HG03520 (cell line): ENCODE measurements around the gene ADAR.

Experiments
- ATAC-seq: cut with Tn5 transposase; IDR thresholded peaks from one replicate; pipeline ENCODE4 v1.9.1; 2021; ENCODE audit warnings: mild to moderate bottlenecking, moderate library complexity; ENCODE audit not compliant: unreplicated experiment

The ADAR gene

GRCh38 chr1:154619181-154619948 is 11.4 kb upstream of the ADAR start:
- ATAC-seq = no peak

- no peak for ATAC-seq
These were observed 8.8 kb upstream of the ADAR start for GRCh38 chr1:154616659-154617345.

DNA sequence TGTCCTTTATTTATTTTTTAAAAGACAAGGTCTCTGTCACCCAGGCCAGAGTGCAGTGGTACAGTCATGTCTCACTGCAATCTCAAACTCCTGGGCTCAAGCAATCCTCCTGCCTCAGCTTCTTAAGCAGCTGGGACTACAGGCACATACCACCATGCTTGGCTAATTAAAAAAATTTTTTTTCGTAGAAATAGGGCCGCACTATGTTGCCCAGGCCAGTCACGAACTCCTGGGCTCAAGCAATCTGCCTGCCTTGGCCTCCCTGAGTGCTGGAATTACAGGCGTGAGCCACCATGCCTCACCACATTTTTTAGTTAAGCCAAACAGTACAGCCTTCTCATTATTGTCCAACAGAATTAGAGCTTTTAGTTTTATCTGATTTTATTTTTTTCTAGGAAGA is 7.4 kb upstream of the ADAR start:
- ATAC-seq = no peak

- ATAC-seq = no peak
These were observed 6.9 kb upstream of the ADAR start for GRCh38 chr1:154614901-154615300.

DNA sequence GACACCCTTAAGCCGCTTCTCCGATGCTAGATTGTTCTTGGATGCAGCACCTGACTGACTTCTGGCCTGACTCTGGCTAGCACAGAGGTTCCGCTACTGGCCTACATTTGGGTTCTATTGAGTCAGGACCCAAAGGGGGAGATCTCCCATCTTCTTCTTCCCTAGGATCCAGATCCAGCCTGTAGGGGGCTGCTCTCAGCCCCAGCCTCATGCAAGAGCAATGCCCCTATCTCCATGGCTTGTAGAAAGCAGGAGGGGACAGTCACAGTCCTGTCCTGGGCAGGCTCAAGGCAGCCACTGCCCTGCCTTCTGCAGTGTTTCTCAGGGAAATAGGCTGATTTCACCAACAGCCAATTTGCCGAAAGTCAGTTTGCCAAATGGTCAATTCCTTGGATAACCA is 6.3 kb upstream of the ADAR start:
- no peak for ATAC-seq

- no peak for ATAC-seq
These were observed 3.3 kb upstream of the ADAR start for GRCh38 chr1:154611150-154611862.

DNA sequence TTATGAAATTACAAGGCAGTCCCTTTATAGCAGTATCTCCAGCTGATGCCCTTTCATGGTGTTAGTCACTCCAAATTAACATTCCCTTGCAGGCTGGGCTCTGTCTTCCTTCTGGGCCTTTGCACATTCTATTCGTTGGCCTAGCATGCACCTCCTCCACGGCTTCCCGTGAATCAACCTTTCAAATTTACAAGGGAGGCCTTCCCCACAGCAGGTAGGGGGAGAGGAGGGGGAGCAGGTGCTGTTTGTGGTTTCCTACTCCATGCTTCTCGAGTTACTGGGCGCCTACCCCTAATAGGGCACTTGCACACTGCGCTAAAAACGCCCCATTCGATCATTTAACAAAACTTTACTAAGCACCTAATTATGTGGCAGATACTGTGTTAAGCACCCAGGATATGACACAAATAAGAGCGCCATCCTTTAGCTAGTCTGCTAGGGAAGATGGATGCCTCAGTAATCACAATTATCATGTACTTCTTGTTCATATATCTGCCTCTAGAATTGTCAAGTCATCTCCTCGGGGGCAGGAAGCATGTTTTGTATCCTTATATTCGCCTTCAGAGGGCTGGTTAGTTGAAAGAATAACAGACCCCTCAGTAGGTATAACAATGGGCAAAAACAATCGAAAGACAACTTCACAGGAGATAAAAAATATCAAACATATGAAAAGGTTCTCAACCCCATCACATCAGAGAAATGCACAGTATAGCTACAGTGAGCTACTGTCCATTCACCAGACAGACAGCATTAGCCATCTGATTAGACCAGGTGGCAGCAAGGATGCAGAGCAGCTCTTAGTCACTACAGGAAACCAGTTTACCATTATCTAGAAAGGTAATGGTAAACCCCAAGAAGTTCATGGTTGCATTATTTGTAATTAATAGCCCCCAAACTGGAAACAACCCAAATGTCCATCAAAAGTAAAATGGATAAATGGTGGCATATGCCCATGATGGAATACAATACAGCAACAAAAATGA is 1.7 kb upstream of the ADAR start:
- ATAC-seq = no peak

DNA sequence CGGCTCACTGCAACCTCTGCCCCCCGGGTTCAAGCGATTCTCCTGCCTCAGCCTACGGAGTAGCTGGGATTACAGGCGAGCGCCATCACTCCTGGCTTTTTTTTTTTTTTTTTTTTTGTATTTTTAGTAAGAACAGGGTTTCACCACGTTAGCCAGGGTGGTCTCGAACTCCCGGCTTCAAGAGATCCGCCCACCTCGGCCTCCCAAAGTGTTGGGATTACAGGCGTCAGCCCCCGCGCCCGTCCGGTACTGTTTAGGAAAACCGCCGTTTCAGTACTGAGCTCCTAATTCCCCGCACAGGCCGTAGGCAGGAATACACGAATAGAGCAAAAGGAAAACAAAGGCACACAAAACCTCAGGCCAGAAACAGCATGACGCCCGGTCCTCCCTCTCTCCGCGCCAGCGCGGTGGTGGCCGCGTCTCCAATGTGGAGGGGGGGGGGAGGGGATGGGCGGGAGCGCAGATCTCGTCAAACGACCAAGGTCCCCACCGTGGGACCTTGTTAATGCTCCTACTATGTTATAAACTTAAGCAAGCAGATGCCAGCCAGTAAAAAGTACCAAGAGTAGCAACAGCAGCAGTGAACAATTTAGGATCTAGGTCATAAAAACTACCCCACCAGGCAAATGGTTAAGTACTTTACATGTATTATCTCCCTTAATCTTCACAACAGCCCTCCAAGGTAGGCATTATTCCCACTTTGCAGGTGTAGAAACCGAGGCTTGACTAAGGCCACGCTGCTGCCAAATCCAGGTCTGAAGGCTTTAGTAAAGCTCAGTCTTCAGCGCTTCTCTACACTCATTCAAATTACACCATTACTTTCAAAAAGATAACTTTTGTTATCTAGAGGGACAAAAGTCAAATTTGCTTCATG is 648 bp upstream of the ADAR start:
- ATAC-seq = peak; percentile 15

DNA sequence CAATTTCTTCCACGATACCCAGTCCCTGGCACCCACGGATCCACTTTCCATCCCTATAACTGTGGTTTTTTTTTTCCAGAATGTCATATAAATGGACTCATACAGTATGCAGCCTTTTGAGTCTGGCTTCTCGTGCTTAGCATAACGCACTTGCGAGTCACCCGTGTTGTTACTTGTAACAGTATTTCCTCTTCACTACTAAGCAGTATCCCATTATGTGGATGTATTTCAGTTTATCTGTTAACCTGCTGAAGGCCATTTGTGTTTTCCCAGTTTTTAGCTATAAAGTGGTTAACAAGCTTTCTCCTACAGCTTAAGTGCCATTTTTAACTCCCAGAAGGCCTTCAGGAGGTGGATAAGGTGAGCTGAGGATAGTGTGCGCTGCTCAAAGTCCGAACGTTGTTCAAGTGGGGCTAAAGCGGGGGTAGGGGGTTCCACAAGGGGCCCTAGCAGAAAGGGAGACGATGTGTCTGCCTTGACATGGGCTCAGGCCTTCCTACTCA is 829 bp downstream of the ADAR start:
- ATAC-seq = no peak

DNA sequence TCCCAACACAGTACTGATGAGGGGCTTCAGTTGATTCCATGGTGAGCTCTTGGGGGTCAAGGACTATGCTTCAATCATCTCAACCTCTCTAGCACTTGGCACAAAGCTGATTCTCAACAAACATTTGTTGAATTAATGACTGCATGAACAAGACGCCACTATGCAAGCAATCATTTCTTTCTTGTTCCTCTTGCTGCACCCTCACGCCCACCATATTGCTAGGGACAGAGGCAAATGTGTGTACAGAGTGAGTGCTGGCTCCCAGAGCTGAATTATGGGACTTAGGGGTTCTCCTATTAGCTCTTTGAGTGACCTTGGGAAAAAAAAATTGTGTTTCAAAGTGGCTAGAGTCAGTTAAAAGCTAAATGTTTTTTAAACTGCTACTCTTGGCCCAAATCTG is 2.5 kb downstream of the ADAR start:
- no peak for ATAC-seq

GRCh38 chr1:154603317-154603716 is 4.7 kb downstream of the ADAR start:
- no peak for ATAC-seq

DNA sequence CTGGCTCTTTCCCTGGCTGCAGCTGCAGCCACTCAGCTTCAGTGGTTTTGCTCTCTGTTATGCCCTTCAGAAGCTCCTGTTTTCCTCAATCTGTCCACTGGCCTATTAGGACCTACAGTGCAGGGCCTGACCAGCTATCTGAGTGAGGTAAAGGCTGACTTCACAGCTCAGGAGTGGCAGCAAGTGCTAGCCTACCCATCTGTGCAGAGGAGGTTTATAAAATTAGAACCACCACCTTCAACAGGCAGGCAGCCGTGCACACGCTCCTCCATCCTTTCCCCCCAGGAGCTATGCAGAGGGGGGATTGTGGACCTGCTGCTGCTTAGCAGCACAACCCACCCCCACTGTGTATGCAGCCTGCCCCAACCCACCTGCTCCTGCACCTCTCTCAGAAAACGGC is 8.3 kb downstream of the ADAR start:
- ATAC-seq = no peak

GRCh38 chr1:154598871-154599635 is 8.9 kb downstream of the ADAR start:
- ATAC-seq = no peak

DNA sequence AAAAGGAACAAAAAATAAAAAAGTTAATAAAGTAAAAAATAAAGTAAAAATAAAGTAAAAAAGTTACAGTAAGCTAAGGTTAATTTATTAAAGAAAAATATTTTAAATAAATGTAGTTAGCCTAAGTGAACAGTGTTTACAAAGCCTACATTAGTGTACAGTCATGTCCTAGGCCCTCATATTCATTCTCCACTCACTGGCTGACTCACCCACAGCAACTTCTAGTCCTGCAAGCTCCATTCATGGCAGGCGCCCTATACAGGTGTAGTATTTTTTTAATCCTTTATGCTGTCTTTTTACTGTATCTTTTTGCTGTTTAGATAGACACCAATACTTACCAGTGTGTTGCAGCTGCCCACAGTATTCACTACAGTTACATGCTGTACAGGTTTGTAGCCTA is 12.4 kb downstream of the ADAR start:
- ATAC-seq = no peak

GRCh38 chr1:154594811-154595210 is 13.2 kb downstream of the ADAR start:
- ATAC-seq = no peak

GRCh38 chr1:154593390-154593789 is 14.6 kb downstream of the ADAR start:
- no peak for ATAC-seq

GRCh38 chr1:154591206-154591605 is 16.8 kb downstream of the ADAR start:
- ATAC-seq = no peak

DNA sequence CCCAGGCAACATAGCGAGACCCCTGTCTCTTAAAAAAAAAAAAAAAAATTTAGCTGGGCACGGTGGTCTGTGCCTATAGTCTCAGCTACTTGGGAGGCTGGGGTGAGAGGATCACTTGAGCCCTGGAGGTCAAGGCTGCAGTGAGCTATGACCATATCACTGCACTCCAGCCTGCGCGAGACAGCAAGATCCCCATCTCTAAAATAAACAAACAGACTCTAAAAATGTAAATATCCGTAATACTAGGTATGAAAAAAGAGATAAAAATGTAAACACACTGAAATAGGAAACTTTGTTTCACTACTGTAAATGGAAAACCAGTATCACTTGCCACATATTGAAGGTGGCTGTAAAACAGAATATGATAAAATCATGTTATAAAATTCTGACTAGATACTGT is 17.2 kb downstream of the ADAR start:
- ATAC-seq = no peak

- ATAC-seq = no peak
These were observed 18.2 kb downstream of the ADAR start for GRCh38 chr1:154589780-154590179.
